B cell (primary cell): Measurements from ENCODE around the gene DFFA. TPM values are rescaled to one million over a fixed set of nuclear protein-coding genes. Genes with fewer than 3 reads are reported as not detected.
"Not testable (repeated sequence)": the region's sequence is repeated elsewhere in the genome, so short reads cannot be mapped to it uniquely, and the experiment has no call there.

Experiments
- ATAC-seq: fragments of 200-7000 bp; cut with Tn5 transposase; one replicate; pipeline ENCODE4 v1.10.0; 2021; ENCODE audit warnings: low read depth, mild to moderate bottlenecking, moderate number of reproducible peaks, moderate library complexity
- CTCF ChIA-PET: fragments of 350-600 bp; sonication (Branson Sonifier 250); formaldehyde crosslinking; loops from one replicate; lab custom pipeline; 2021; ENCODE audit warnings: antibody characterized with exemption, inconsistent platforms; lab: Charles Lee
- POLR2A ChIA-PET: fragments of 350-600 bp; sonication (Branson Sonifier 250); formaldehyde crosslinking; loops from one replicate; lab custom pipeline; 2021; ENCODE audit warnings: antibody characterized with exemption; lab: Charles Lee
- DNase-seq: peaks from one replicate; pipeline ENCODE4 v3.0.0; 2013
- H2AFZ ChIP-seq: 2 replicates; pipeline ENCODE4 v1.6.1; 2012; ENCODE audit warnings: mild to moderate bottlenecking, low read depth, low read length; ENCODE audit not compliant: insufficient read depth, poor library complexity, severe bottlenecking
- H3K27ac ChIP-seq, 2 donors: 1 replicate in 1 of 2; 2 replicates in 1 of 2; pipeline ENCODE4 v1.5.1; 2012 to 2013; ENCODE audit warnings: low read length in 2 of 2, mild to moderate bottlenecking in 2 of 2, moderate library complexity in 1 of 2
- H3K27me3 ChIP-seq, 4 experiments: fragments of 200-600 bp in 1 of 4; sonication (generic) in 1 of 4; replicated peaks in 1 of 4; 1 replicate in 2 of 4; 2 replicates in 2 of 4; pipeline versions ENCODE4 v1.6.1 to v1.7.0; 2013 to 2016; ENCODE audit warnings: low read length in 3 of 4, mild to moderate bottlenecking in 2 of 4, mixed read lengths in 1 of 4, moderate library complexity in 1 of 4; ENCODE audit not compliant: insufficient read depth in 4 of 4, control insufficient read depth in 3 of 4; ENCODE audit errors: control extremely low read depth in 1 of 4
- H3K36me3 ChIP-seq, 2 experiments: replicated peaks in 1 of 2; 1 replicate in 1 of 2; 2 replicates in 1 of 2; pipeline versions ENCODE4 v1.6.1 to v1.7.1; 2013; ENCODE audit warnings: low read length in 1 of 2; ENCODE audit not compliant: insufficient read depth in 2 of 2, control insufficient read depth in 1 of 2; ENCODE audit errors: control extremely low read depth in 1 of 2, extremely low read depth in 1 of 2
- H3K4me1 ChIP-seq, 2 donors: fragments of 200-600 bp in 1 of 2; sonication (generic) in 1 of 2; 1 replicate in 1 of 2; 2 replicates in 1 of 2; pipeline versions ENCODE4 v1.5.1 to v1.6.1; 2013 to 2017; ENCODE audit warnings: low read length in 2 of 2; ENCODE audit not compliant: control insufficient read depth in 2 of 2, insufficient read depth in 2 of 2
- H3K4me2 ChIP-seq: replicated peaks from 2 replicates; pipeline ENCODE3; 2012; ENCODE audit warnings: mild to moderate bottlenecking, low read depth, low read length; ENCODE audit not compliant: poor library complexity, severe bottlenecking
- H3K4me3 ChIP-seq, 5 experiments: fragments of 200-600 bp in 1 of 5; sonication (generic) in 1 of 5; 1 replicate in 3 of 5; 2 replicates in 2 of 5; pipeline versions ENCODE4 v1.5.1 to v1.7.0; 2011 to 2016; ENCODE audit warnings: low read length in 4 of 5, mild to moderate bottlenecking in 4 of 5, low read depth in 2 of 5, control low read depth in 1 of 5, moderate library complexity in 1 of 5; ENCODE audit not compliant: insufficient read depth in 1 of 5; ENCODE audit errors: control extremely low read depth in 1 of 5, extremely low read depth in 1 of 5
- H3K79me2 ChIP-seq: fragments of 200-600 bp; sonication (generic); one replicate; pipeline ENCODE4 v1.6.0; 2016; ENCODE audit warnings: low read length; ENCODE audit not compliant: control insufficient read depth, insufficient read depth
- H3K9ac ChIP-seq: fragments of 200-600 bp; sonication (generic); 2 replicates; pipeline ENCODE4 v1.6.1; 2017; ENCODE audit warnings: mild to moderate bottlenecking, low read length, moderate library complexity
- H3K9me3 ChIP-seq, 3 donors: one replicate each; pipeline versions ENCODE4 v1.6.1 to v1.7.1; 2013; ENCODE audit warnings: low read length in 2 of 3; ENCODE audit not compliant: control insufficient read depth in 2 of 3, insufficient read depth in 1 of 3; ENCODE audit errors: control extremely low read depth in 1 of 3
- H4K20me1 ChIP-seq: 2 replicates; pipeline ENCODE4 v1.6.0; 2012; ENCODE audit warnings: mild to moderate bottlenecking, low read length; ENCODE audit not compliant: insufficient read depth, control insufficient read depth, poor library complexity, severe bottlenecking
- H3K27ac Mint-ChIP-seq: one replicate; pipeline ENCODE4 v1.8.0; 2021; ENCODE audit warnings: mixed read lengths
- H3K27me3 Mint-ChIP-seq: one replicate; pipeline ENCODE4 v1.8.0; 2021; ENCODE audit warnings: mixed read lengths
- H3K4me1 Mint-ChIP-seq: one replicate; pipeline ENCODE4 v1.8.0; 2021; ENCODE audit warnings: mixed read lengths
- H3K4me3 Mint-ChIP-seq: one replicate; pipeline ENCODE4 v1.8.0; 2021; ENCODE audit warnings: mixed read lengths
- H3K9me3 Mint-ChIP-seq: one replicate; pipeline ENCODE4 v1.8.0; 2022; ENCODE audit warnings: mixed read lengths; ENCODE audit not compliant: insufficient read depth
- CTCF ChIP-seq: fragments of 200-600 bp; IDR thresholded peaks from one replicate; pipeline ENCODE4 v1.8.0; 2022; ENCODE audit warnings: antibody characterized with exemption, mild to moderate bottlenecking
- EZH2 ChIP-seq: IDR thresholded peaks from 2 replicates; pipeline ENCODE4 v1.6.1; 2012; ENCODE audit warnings: borderline replicate concordance, low read depth, mild to moderate bottlenecking, moderate library complexity, low read length; ENCODE audit not compliant: insufficient read depth, poor library complexity, severe bottlenecking
- WGBS: methylation state at CpG from one replicate; pipeline ENCODE4 v1.1.5; 2013; ENCODE audit warnings: missing lambda C conversion rate; ENCODE audit not compliant: insufficient coverage; 5-methylcytosine and 5-hydroxymethylcytosine counted together
- intact Hi-C: fragments of 100-400 bp; cut with micrococcal nuclease; formaldehyde crosslinking; loops from one replicate; pipeline ENCODE4 v1.10.0; 2022
- polyA plus RNA-seq: library from polyadenylated mRNA; depleted of rRNA; stranded (reverse); fragments of >200 nt; gene quantifications from 2 replicates; pipeline ENCODE4 v1.2.3, GENCODE V29; 2012
- total RNA-seq, 2 donors: library from RNA; stranded (reverse); fragments of 120-200 nt in 1 of 2; gene quantifications; 1 replicate in 1 of 2; 2 replicates in 1 of 2; pipeline versions ENCODE4 v1.2.3 to v1.2.4, GENCODE V29; 2013 to 2022

DFFA gene
- total and polyA plus RNA-seq, 2 donors (not counting 1 experiment from before 2014, with no cell fraction given) = 12.0 to 30.7 TPM

GRCh38 chr1:10506046-10506676 is 33.8 kb upstream of the DFFA start:
- H4K20me1 ChIP-seq = peaks cover 22% of the 10 kb centered on the region
- H3K9me3 Mint-ChIP-seq = not testable (repeated sequence)

DNA sequence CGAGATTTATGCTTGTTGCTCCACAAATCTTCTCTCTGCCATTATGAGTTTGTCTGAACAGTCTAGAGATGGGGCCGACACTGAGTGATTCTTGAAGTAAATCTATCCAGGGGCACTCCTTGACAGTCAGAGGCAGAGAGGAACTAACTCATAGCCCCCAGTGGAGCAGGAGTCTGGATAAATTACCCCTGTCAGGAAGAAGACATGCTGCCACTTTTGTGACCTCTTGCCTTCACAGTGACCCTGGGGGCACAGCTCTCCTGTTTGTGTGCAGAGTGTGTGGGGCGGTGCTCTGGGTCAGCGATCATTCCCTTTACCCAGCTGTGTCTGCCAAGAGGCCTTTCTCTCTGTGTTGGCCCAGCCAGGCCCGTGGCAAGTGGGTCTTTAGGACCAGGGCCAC is 31.9 kb upstream of the DFFA start:
- no peak overlapping the region for H2AFZ ChIP-seq
- Mint-ChIP-seq H3K4me1 (peaks cover 24% of the 10 kb centered on the region), H3K27ac (no peak overlapping the region), H3K9me3 (no peaks in the 10 kb centered on the region), H3K4me3 (no peak overlapping the region), H3K27me3 (no peaks in the 10 kb centered on the region)
- no peak overlapping the region for H3K4me2 ChIP-seq
- no peaks in the 10 kb centered on the region for H3K9me3 ChIP-seq
- 89% methylated on average over 4 of the region's 5 CpGs for WGBS
- TF ChIP-seq EZH2 (no peak), CTCF (no peak)
- peaks cover 18% of the 10 kb centered on the region for H4K20me1 ChIP-seq
- intact Hi-C loops = no loop called here
- peaks cover 0 to 1% of the 10 kb centered on the region in 2 experiments for H3K36me3 ChIP-seq
- H3K4me3 ChIP-seq = no peak overlapping the region
- peaks cover 9 to 13% of the 10 kb centered on the region in 2 donors for H3K4me1 ChIP-seq
- no peaks in the 10 kb centered on the region for H3K27me3 ChIP-seq
- POLR2A ChIA-PET = no interaction called here
- H3K27ac ChIP-seq = no peak overlapping the region
- DNase-seq (no peak), ATAC-seq (no peak)
- CTCF ChIA-PET = interaction anchor here (0.6 to 6.7 kb wide), 4 partner anchors 9 to 1079 kb away, joined by 3 to 55 read pairs (median 3); no protein-coding TSS in a partner anchor
- H3K79me2 ChIP-seq = peaks cover 72% of the 10 kb centered on the region
- H3K9ac ChIP-seq = no peak overlapping the region

More at GRCh38 chr1:10506046-10506676, 33.8 kb upstream of the DFFA start:
- H3K4me3 ChIP-seq, H3K27ac Mint-ChIP-seq, H3K27me3 ChIP-seq, DNase-seq, H3K9ac ChIP-seq, H3K27me3 Mint-ChIP-seq, POLR2A ChIA-PET, ATAC-seq, H3K9me3 ChIP-seq, H3K4me2 ChIP-seq, H3K4me3 Mint-ChIP-seq, H3K27ac ChIP-seq, H3K36me3 ChIP-seq, H2AFZ ChIP-seq: not testable (repeated sequence)
- peaks cover 66% of the 10 kb centered on the region for H3K79me2 ChIP-seq
- H3K4me1 ChIP-seq = peaks cover 17 to 22% of the 10 kb centered on the region in 2 donors
- intact Hi-C loops = loop anchor here (5.0 kb wide), 1 partner anchor 361 kb away; no protein-coding TSS in a partner anchor
- H3K4me1 Mint-ChIP-seq = peaks cover 35% of the 10 kb centered on the region
- 92% methylated on average over 11 of the region's 12 CpGs for WGBS
- CTCF ChIA-PET = interaction anchor here (0.6 to 6.7 kb wide), 6 partner anchors 11 to 733 kb away, joined by 3 to 55 read pairs (median 3); no protein-coding TSS in a partner anchor
